ENCODE results near the gene SLC41A3. TPM values are rescaled to one million over a fixed set of nuclear protein-coding genes. Genes with fewer than 3 reads are reported as not detected.

The SLC41A3 gene
- total RNA-seq, 1 experiment from 2014 or later = 35.5 TPM

- H3K4me2 ChIP-seq (ENCODE audit: insufficient read depth, insufficient read length, low read length) = no peak overlapping the region
- no peaks in the 10 kb centered on the region; the same call in 1 of the 2 replicates for H3K27me3 Mint-ChIP-seq (ENCODE audit: low read depth)
- TF ChIP-seq, protein P1, sequence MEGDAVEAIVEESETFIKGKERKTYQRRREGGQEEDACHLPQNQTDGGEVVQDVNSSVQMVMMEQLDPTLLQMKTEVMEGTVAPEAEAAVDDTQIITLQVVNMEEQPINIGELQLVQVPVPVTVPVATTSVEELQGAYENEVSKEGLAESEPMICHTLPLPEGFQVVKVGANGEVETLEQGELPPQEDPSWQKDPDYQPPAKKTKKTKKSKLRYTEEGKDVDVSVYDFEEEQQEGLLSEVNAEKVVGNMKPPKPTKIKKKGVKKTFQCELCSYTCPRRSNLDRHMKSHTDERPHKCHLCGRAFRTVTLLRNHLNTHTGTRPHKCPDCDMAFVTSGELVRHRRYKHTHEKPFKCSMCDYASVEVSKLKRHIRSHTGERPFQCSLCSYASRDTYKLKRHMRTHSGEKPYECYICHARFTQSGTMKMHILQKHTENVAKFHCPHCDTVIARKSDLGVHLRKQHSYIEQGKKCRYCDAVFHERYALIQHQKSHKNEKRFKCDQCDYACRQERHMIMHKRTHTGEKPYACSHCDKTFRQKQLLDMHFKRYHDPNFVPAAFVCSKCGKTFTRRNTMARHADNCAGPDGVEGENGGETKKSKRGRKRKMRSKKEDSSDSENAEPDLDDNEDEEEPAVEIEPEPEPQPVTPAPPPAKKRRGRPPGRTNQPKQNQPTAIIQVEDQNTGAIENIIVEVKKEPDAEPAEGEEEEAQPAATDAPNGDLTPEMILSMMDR (conservative IDR thresholded peaks at IDR 0.05) = 0 out of 3 replicates have a peak, but pooled peaks have one; percentile 12
- no peaks in the 10 kb centered on the region for H3K36me3 Mint-ChIP-seq (ENCODE audit: insufficient read depth in 1 of 3, low read depth in 3 of 3)
- no peaks in the 10 kb centered on the region for H3K4me1 ChIP-seq (ENCODE audit: insufficient read depth, low read length)
- H3K56ac ChIP-seq (ENCODE audit: insufficient read length, low read depth, low read length) = no peak overlapping the region
- no peak overlapping the region for H3K4ac ChIP-seq (ENCODE audit: low read depth, low read length)
- no CpG with 5 or more reads among the region's 7 CpGs for WGBS (ENCODE audit: extremely low coverage, insufficient read length, low lambda C conversion rate)
- H3K27ac ChIP-seq (ENCODE audit: insufficient read length, low read depth, low read length) = no peak overlapping the region
- H2BK15ac ChIP-seq (ENCODE audit: low read depth, low read length) = no peak overlapping the region
- H3K79me2 ChIP-seq (ENCODE audit: insufficient read depth, low read length) = no peaks in the 10 kb centered on the region
- H3K27ac Mint-ChIP-seq = no peak overlapping the region
- no peak overlapping the region for H4K8ac ChIP-seq (replicated peaks; ENCODE audit: insufficient read length, low read depth, low read length)
- H4K5ac ChIP-seq (ENCODE audit: insufficient read length, low read depth, low read length) = no peak overlapping the region
- no peaks in the 10 kb centered on the region for H3K79me1 ChIP-seq (ENCODE audit: insufficient read depth, low read depth, low read length, poor library complexity, severe bottlenecking)
- no peak overlapping the region for H4K91ac ChIP-seq (ENCODE audit: insufficient read length, low read depth, low read length)
- H2BK20ac ChIP-seq (ENCODE audit: low read depth, low read length, poor library complexity, severe bottlenecking) = no peak overlapping the region
- no peak overlapping the region for H3T11ph ChIP-seq (ENCODE audit: low read length)
- no peak overlapping the region for H2BK12ac ChIP-seq (ENCODE audit: insufficient read length, low read depth, low read length)
- no peak overlapping the region for H2BK120ac ChIP-seq (ENCODE audit: low read depth, low read length, poor library complexity, severe bottlenecking)
- no peak overlapping the region for H3K9ac ChIP-seq (ENCODE audit: extremely low read depth, insufficient read length, low read length)
- H3K14ac ChIP-seq (ENCODE audit: insufficient read depth, low read length) = no peak overlapping the region
- no peaks in the 10 kb centered on the region; a peak in 1 of 5 replicates for H3K9me3 Mint-ChIP-seq
- H2AFZ ChIP-seq (ENCODE audit: low read length) = no peak overlapping the region
- no peaks in the 10 kb centered on the region for H3K27me3 ChIP-seq (ENCODE audit: insufficient read depth, low read length)
- no peak overlapping the region for H2BK5ac ChIP-seq (ENCODE audit: insufficient read length, low read length)
- 0 out of 4 replicates have a peak, but pooled peaks cover 0 to 3% of the 10 kb centered on the region in 2 experiments for H3K4me1 Mint-ChIP-seq
- DNase-seq = no peak
- H2AK5ac ChIP-seq (ENCODE audit: insufficient read length, low read length) = no peak overlapping the region
- H3K23ac ChIP-seq (ENCODE audit: insufficient read length, low read depth, low read length) = no peak overlapping the region
- no peak overlapping the region for H3K18ac ChIP-seq (ENCODE audit: insufficient read length, low read depth, low read length)
- H3K23me2 ChIP-seq (ENCODE audit: insufficient read length, low read depth, low read length, poor library complexity, severe bottlenecking) = no peaks in the 10 kb centered on the region
- no peaks in the 10 kb centered on the region for H4K20me1 ChIP-seq (ENCODE audit: control insufficient read depth, insufficient read depth, insufficient read length)
- no peaks in the 10 kb centered on the region for H3K9me3 ChIP-seq (ENCODE audit: control insufficient read depth, low read depth, low read length)
- H3K4me3 Mint-ChIP-seq = no peak overlapping the region
Observed at GRCh38 chr3:126104028-126104635, 20.2 kb upstream of the SLC41A3 start.
